ENCODE measurements around the gene SLC9A8.
A peak's percentile ranks its signal among the peaks of the same experiment; 100 is the strongest.
"Not testable (repeated sequence)": the region's sequence is repeated elsewhere in the genome, so short reads cannot be mapped to it uniquely, and the experiment has no call there.

Gene SLC9A8

DNA sequence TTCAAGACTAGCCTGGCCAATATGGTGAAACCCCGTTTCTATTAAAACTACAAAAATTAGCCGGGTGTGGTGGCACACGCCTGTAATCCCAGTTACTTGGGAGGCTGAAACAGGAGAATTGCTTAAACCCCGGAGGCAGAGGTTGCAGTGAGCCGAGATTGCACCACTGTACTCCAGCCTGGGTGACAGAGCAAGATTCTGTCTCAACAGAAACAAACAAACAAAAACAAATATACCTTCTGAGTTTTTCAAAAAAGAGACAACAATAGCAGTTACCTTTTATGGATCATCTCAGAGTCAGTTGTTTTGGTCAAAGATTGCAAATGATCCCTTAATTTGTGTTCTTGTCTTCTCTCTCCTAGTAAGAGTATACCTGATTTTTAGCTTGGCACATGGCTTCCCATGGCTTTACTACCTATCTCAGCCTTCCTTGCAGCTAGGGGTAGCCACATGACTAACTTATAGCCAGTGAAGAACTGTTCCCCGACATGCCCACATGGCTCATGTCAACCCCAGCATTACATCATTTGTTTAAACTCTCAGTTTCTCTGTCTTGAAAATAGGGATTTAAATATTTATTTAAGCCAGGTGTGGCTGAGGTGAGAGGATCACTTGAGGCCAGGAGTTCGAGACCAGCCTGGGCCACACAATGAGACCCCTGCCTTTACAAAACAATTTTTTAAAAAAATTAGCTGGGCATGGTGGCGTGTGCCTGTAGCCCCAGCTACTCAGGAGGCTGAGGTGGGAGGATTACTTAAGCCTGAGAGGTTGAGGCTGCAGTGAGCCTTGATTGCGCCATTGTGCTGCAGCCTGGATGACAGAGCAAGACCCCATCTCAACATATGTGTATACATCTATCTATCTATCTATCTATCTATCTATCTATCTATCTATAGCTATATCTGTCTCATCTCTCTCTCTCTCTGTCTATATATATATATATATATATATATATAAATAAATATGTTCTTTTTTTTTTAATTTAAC, 25.0 kb upstream of the SLC9A8 start:
- no peak for DNase-seq

DNA sequence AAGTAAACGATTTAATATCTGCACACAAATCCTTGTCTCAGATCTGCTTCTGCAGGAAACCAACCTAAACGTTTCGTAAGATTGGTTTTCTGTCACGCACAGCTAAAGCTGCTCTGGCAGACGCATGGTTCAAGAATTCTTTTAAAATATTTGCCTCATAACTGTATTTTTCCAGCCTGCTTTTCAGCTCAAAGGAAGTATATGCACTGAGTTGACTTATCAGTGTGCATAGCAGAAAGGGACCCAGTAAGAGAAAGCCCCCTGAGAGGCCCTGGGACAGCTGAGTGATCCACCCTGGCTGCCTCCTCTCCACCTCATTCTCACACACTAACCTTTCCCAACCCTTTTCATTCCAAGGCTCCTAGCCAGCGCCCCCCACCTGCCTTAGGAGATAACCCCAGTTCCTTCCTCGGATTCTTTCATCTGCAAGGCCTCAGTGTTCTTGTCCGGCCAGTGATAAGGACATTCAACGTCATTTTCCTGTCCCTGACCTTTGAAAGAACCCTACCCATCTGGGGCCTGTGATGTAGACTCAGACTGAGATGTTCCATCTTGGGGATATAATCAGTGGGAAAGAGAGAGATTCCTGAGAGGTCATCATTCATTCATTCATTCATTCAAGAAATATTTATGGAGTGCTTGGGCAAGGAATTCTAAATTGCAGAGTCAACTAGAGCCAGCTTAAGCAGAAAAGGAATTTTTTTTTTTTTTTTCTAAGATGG, 22.4 kb upstream of the SLC9A8 start:
- DNase-seq, result peak; percentile 64

DNA sequence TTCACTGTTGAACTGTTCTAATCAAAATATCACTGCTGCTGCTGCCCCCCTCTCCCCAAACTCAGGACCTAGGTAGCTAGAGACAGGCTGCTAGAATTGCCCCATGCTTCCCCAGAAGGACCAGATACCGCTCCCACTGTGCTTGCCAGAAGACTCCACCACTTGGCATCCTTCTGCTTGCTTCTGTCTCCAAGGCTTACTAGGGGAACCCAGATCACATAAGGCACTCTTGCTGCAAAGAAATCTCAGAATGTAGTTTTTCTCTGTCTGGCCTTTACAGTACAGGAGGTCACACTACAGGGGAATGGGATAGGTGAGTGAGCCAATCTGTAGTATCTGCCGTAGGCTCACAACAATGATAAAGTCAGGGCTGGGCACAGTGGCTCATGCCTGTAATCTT, 21.5 kb upstream of the SLC9A8 start:
- DNase-seq, result no peak

DNA sequence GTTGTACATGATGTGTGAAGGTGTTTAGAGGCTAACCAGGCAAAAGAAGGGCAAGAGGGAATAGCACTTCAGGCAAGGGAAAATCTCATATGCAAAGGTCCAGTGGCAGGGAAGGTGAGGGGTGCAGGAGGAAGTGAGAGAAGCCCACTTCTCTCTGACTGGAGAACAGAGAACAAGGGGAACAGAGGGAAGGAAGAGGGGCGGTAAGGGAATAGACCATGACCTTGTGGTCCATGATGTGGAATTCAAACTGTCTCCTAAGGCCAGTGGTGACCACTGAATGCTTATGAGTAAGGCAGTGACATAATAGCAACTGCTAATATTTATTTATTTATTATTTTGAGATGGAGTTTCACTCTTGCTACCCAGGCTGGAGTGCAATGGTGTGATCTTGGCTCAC, 20.6 kb upstream of the SLC9A8 start:
- no peak for DNase-seq

DNA sequence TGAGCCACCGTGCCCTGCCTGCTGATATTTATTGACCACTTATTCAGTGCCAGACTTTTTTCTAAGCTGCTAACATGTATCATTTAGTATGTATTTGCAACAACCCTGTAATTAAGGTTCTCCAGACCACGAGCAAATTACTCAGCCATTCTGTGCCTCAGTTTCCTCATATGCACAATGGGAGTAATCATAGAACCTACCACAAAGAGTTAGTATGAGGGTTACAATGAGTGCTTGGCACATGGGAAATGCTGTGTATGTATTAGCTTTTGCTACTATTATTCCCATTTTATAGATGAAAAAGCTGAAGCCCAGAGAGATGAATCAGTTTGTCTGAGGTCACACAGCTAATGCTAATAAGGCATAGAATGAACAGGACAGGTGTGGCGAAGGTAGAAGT, 20.0 kb upstream of the SLC9A8 start:
- DNase-seq, result no peak

DNA sequence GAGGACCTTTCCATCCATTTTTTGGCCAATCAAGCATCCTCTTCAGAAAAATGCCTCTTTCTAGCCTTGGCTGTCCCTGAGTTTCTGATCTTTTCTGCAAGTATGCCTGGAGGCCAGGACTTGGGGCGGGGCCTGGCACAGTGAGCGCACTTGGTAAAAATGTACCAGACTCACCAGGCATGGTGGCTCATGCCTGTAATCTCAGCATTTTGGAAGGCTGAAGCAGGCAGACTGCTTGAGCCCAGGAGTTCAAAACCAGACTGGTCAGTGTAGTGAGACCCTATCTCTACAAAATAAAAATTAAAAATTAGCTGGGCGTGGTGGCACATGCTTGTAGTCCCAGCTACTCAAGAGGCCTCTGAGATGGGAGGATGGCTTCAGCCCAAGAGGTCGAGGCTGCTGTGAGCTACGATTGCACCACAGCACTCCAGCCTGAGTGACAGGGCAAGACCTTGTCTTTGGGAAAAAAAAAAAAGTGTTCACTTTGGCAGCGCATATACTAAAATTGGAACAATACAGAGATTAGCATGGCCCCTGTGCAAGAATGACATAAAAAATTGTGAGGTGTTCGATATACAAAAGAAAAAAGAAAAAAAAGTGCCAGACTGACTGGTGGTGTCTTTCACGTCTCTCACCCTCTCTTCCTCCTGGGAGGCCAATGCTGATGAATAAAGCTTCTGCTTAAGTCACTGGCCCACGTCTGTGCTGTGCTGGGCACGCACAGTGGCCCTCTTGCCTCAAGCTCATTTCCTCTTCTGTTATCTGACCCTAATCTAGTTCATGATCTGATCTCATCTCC, 18.1 kb upstream of the SLC9A8 start:
- DNase-seq, result peak; percentile 76

DNA sequence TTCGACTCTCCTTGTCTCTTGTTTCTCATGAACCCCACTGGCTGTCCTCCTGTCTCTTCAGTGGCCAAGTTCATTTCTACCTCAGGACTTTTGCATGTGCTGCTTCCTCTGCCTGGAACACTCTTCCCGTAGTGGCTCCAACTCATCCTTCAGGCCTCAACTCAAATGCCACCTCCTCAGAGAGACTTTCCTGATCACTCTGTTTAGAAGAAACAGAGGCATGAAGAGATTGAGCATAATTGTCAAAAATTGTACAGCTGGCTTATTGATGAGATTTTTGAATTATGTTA, 17.5 kb upstream of the SLC9A8 start:
- no peak for DNase-seq

DNA sequence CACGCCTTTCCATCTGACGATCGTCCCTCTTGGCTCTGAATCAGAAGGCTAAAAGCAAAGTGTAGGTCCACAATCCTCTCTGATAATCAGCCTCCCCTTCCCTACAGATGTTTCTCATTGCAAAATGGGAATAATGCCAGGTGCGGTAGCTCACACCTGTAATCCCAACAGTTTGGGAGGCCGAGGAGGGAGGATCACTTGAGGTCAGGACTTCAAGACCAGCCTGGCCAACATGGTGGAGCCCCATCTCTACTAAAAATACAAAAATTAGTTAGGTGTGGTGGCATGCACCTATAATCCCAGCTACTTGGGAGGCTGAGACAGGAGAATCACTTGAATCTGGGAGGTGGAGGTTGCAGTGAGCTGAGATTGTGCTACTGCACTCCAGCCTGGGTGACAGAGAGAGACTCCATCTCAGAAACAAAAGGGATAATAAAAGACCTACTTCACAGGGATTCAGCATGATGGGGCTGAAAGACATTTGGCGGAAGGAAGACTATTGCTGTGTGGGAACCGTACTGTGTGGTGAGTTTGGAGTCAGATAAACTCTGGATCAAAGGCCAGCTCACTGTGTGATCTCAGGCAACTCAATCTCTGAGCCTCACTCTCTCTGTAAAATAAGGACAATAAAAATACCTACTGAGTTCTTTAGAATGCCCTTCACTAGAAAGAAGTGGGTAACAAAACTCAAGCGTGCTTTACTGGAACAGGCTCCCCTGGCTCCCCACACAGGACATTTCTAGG, 15.9 kb upstream of the SLC9A8 start:
- no peak for DNase-seq

DNA sequence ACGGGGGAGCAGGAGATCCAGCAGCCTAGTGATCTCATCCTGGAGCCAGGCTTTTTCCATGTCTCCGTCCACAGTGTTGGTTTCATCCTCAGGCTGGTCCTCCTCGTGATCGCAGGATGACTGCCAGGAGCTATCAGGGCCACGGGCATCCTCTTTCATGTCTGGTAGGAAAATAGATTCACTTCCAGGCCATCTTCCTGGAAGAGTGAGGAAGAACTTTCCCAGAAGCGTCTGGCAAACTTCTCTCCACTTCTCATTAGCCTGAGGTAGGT, 15.3 kb upstream of the SLC9A8 start:
- DNase-seq, result no peak

DNA sequence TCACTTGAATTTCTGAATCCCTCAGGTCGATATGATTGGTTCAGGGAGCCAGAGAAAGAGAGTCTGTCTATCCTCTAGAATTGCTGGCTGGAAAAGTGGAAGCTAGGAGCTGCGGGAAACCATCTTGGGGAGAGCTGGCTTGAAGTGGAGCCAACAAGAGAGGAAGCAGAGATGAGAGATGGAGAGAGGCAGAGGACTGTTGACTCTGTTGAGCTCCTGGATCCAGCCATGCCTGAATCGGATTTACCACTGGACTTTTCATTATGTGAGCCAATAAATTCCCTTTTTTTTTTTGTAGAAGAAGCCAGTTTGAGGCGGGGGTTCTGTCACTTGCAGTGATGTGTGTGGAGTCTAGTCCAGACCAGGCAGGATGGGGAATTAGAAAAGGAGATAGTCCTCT, 13.9 kb upstream of the SLC9A8 start:
- no peak for DNase-seq

DNA sequence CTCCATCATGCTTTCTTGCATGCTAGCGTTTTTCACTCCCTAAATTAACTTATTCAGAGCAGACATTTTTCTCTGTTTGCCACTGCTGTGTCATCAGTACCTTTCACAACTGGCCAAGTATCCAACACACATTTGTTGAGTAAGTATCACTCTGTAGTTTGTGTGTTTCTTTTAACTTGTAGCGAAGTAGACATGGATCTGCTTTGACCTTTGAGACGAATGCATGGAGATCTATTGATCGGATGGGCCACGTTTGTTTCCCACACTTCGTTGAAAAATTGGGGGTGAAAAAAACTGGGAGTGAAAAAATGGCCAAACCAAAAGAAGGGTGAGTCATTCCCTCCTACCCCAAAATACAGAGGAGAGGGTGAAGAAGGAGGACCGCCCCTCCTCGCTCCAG, 12.9 kb upstream of the SLC9A8 start:
- DNase-seq, result no peak

DNA sequence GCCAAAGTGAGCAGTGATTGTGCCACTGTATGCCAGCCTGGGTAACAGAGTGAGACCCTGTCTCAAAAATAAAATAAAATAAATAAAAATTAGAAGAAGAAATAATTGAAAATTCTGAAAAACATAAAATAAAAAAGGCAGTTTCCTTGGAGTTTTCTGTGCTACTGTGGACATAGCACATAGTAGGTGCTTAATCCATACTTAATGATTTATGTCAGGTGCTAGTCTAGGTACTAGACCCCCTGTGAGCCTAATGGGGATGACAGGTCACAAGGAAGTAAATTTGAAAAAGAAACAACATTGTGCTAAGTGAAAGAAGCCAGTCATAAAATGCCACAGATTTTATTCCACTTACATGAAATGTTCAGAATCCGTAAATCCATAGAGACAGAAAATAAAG, 9.2 kb upstream of the SLC9A8 start:
- no peak for DNase-seq

DNA sequence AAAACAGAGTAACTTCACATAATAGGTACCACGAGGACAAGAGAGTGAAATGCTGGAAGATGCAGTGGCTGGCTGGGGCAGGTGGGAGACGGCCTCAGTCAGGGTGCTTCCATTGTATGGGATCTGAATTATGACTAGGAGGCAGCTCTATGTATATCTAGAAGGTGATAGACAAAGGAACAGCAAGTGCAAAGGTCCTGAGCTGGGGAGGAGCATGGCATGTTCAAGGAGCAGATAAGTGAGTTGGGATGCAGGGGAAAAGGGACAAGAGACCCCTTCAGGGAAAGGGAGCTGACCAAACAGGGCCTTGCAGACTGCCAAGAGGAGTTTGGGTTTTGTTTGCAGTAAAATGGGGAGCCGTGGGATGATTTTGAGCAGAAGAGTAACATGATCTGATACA, 8.3 kb upstream of the SLC9A8 start:
- DNase-seq, result no peak

DNA sequence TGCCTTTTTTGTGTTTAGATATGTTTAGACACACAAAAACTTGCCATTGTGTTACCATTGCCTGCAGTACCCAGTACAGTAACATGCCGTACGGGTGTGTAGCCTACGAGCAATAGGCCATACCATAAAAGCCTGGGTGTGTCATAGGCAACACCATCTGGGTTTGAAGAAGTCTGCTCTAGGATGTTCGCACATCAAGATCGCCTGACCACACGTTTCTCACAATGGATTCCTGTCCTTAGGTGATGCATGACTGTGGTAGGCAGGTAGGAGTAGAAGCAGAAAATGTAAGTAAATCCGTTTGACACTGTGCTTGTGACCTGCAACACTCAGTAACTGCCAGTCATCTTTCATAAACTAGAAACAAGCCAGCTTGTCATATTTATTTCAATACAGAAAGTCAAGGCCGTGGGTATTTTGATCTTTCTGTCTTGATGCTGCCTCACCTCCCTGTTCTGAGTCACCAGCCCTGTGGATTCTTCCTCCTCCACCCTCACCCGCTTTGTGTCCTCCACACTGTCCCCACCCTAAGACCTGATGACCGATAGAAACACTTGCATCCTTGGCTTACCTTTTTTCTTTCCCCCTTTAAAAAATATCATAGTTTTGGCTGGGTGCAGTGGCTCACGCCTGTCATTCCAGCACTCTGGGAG, 7.3 kb upstream of the SLC9A8 start:
- DNase-seq, result not testable (repeated sequence)

DNA sequence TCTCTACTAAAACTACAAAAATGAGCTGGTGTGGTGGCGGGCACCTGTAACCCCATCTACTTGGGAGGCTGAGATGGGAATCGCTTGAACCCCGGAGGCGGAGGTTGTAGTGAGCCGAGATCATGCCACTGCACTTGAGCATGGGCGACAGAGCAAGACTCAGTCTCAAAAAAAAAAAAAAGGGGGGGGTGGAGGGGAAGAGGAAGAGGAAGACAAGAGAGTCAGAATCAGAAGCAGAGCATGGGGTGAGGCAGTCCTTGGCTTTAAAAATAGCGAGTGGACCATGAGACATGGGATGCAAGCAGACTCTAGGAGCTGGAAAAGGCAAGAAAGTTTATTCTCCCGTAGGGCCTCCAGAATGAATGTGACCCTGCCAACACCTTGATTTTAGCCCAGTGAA, 3.9 kb upstream of the SLC9A8 start:
- DNase-seq, result no peak

DNA sequence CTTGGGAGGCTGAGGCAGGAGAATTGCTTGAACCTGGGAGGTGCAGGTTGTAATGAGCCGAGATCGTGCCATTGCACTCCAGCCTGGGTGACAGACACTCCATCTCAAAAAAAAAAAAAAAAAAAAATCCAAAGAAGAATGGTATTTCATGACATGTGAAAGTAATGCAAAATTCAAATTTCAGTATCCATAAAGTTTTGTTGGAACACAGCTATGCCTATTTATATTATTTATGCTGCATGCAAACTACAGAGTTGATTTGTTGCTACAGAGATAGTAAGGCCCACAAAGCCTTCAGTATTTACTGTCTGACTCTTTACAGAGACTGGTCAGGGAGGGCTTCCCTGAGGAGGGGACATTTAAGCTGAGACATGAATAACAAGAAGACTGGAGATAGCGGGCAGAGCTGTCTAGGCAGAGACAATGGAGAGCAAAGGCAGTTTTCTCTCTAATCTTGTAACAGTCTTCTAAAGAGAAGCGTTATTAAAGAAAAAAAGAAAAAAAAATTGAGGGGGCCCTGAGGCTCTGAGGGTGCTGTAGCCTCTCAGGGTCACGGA, 2.7 kb upstream of the SLC9A8 start:
- no peak for DNase-seq

DNA sequence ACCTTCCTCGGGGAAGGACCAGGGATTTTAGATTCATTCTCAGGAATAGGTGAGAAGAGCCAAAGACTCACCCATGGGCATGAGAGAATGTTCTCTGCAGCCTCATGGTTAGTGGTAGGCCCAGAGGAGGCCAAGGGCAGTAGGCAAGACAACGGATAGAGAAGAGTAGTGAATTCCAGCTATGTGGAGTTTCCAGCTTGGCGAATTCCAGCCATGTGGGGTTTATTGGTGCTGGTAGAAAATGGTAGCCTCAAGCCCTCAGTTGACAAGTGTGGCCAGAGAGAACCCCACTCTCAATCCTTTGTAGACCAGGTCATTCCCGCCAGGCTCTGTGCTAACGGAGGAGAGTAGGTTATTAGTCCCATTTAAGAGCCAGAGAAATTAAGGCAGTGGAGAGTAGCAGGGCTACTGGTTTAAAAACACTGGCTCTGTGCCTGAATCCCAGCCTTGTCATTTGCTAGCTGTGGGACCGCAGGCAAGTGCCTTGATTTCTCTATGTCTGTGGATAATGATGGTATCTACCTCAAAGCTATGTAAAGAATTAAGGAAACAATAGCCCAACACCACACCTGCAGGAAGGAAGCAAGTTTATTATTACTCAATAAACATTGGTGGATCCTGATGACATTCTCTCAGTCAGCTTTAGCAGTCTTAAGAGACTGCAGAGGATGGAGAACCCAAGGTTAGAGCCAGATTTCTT, 2.0 kb upstream of the SLC9A8 start:
- DNase-seq, result no peak

DNA sequence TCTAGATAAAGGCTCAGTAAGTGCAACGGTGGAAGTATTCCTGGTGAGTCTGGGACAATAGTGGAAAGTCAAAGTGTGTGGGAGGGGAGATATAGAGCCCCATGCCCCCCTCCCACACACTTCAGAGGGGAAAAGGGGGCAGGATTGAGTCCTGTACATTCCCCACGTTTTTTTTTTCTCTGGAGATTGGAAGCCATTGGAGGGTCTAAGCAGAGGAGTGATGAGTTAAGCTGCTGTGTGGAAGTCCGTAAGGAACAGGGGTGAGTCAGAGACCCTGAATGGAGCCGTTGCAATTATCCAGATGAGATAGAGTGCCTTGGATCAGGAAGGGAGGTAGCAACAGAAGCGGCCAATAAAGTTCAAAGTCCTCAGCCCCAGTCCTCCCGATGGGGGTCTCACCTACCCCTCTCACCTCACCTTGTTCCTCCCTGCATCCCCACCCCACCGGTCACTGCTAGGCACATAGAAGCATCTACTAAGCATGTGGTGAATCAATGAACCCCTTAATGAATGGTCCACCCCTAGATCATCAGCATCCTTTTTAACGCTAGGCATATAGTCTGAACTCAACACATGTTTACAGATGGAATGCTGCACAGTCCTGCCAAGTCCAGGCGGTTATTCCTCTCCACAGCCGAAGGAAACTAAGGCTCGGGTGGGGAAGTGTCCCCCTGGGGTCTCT, 662 bp upstream of the SLC9A8 start:
- no peak for DNase-seq

DNA sequence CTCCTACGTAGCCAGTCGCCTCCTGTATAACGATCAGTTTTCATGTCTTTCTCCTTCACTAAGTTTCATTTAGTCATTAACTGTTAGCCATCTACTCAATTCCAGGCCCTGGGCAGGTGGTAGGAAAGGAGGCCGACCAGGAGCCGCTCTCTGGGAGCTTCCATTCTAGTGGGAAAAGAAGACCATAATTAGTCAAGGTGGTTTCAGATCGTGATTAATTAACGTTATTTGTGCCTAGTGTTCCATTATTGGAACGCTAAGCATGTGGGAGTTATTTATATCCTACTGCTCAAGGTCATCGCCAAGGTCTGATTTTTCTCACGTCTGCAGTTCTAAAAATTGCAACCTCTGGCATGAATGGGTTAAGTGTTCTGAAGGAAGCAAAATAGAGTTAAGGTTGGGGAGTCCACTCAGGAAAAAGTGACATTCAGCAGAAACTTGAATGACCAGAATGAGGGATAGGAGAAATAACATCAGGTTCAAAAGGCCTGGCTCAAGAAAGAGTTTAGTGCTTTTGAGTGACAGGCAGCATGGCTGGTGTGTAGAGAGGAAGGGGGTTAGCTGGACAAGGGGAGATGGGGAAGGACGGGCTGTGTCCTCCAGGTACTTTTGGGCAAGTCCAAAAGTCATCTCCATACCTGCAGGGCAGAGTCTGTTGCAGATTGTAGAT, 812 bp downstream of the SLC9A8 start:
- DNase-seq, result no peak

DNA sequence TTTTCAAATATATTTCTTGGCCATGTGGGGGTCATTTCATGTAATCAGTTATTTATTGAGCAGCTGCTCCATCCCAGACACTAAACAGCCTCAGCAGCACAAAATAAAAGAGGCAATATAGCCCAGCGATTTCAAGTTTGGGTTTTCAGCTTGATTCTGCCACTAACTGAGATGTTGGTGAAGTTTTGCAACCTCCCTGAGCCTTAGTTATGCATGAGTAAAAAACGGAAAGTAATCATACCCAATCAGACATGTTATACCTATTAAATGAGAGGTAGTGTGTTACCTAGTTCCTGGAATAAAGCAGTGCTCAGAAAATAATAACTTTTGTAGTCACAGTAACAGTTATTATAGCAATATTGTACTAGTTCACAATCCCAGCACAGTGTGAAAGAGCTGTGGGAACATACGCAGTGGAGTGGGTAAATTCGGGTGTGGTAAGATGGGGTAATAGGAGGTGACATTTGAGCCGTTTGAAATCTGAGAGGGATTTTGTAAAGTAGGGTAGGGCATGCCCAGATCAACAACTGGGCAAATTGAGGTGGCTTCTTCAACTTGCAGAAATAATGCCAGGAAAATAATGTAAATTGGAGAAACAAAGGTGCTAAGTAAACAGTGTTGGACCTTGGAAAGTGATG, 1.5 kb downstream of the SLC9A8 start:
- DNase-seq, result no peak

Data from hematopoietic multipotent progenitor cell treated with erythropoietin and hydrocortisone succinate and interleukin-3 and kit ligand, for 6 days (in vitro differentiated cells).